ENCODE data around the gene GADD45A. TPM values are rescaled to one million over a fixed set of nuclear protein-coding genes. Genes with fewer than 3 reads are reported as not detected.

Gene GADD45A
- polyA plus RNA-seq, 3 donors, result 7.5 to 14.3 (median 9.6) TPM

- no peaks in the 10 kb centered on the region for H3K79me2 ChIP-seq (ENCODE audit: insufficient read depth, low read length)
- peaks cover 18% of the 10 kb centered on the region for H3K4me1 Mint-ChIP-seq
- no peak overlapping the region for H3K27ac Mint-ChIP-seq
- H3K9me3 Mint-ChIP-seq, result peaks cover 0 to 2% (median 0%) of the 10 kb centered on the region in 7 donors
- no peak overlapping the region for H3K4me3 Mint-ChIP-seq
- TF ChIP-seq CTCF (IDR thresholded peaks at IDR 0.05), result no peak
- no peaks in the 10 kb centered on the region for H3K36me3 ChIP-seq (replicated peaks in 1 of 2; ENCODE audit: control insufficient read depth in 1 of 2, insufficient read depth in 2 of 2, low read length in 2 of 2)
- WGBS (ENCODE audit: insufficient coverage), result 93% methylated on average over 6 of the region's 6 CpGs
- H3K9ac ChIP-seq (ENCODE audit: insufficient read depth, low read length, poor library complexity, severe bottlenecking), result no peak overlapping the region
- H3K27me3 ChIP-seq (ENCODE audit: control insufficient read depth in 2 of 2, insufficient read depth in 2 of 2, low read length in 2 of 2), result no peaks in the 10 kb centered on the region
- H3K27me3 Mint-ChIP-seq (ENCODE audit: low read depth in 3 of 3), result no peaks in the 10 kb centered on the region
- peaks cover 14 to 16% of the 10 kb centered on the region in 2 donors for H3K4me1 ChIP-seq (ENCODE audit: control insufficient read depth in 1 of 2, insufficient read depth in 2 of 2, low read length in 2 of 2)
- no peak overlapping the region for H3K4me2 ChIP-seq (replicated peaks; ENCODE audit: extremely low read depth, low read length, poor library complexity, severe bottlenecking)
- H3K9me3 ChIP-seq (replicated peaks in 1 of 2; ENCODE audit: control insufficient read depth in 1 of 2, insufficient read depth in 1 of 2, low read length in 2 of 2), result no peaks in the 10 kb centered on the region
- H4K20me1 ChIP-seq (ENCODE audit: insufficient read depth, low read length), result no peaks in the 10 kb centered on the region
- no peak overlapping the region for H2AFZ ChIP-seq (ENCODE audit: insufficient read depth, low read depth, low read length, poor library complexity, severe bottlenecking)
- no peaks in the 10 kb centered on the region for H3K36me3 Mint-ChIP-seq
- intact Hi-C loops (cut with micrococcal nuclease), result no loop called here
- no peak for DNase-seq
- no peak overlapping the region for H3K4me3 ChIP-seq (replicated peaks in 1 of 3; ENCODE audit: low read depth in 2 of 3, low read length in 3 of 3)
- H3K27ac ChIP-seq (ENCODE audit: low read depth in 1 of 2, low read length in 2 of 2), result no peak overlapping the region
Observed at GRCh38 chr1:67639361-67639760, 45.6 kb upstream of the GADD45A start.

- Mint-ChIP-seq H3K9me3 (peaks cover 0 to 2% (median 0%) of the 10 kb centered on the region in 7 donors), H3K4me3 (no peak overlapping the region), H3K27me3 (ENCODE audit: low read depth in 3 of 3) (no peaks in the 10 kb centered on the region), H3K36me3 (no peaks in the 10 kb centered on the region), H3K27ac (peak overlapping the region in 1 of 7 donors; percentile 50), H3K4me1 (no peaks in the 10 kb centered on the region)
- Histone ChIP-seq H3K79me2 (ENCODE audit: insufficient read depth, low read length) (no peaks in the 10 kb centered on the region), H3K4me1 (ENCODE audit: control insufficient read depth in 1 of 2, insufficient read depth in 2 of 2, low read length in 2 of 2) (no peaks in the 10 kb centered on the region), H3K4me2 (replicated peaks; ENCODE audit: extremely low read depth, low read length, poor library complexity, severe bottlenecking) (no peak overlapping the region), H3K36me3 (replicated peaks in 1 of 2; ENCODE audit: control insufficient read depth in 1 of 2, insufficient read depth in 2 of 2, low read length in 2 of 2) (no peaks in the 10 kb centered on the region), H3K4me3 (replicated peaks in 1 of 3; ENCODE audit: low read depth in 2 of 3, low read length in 3 of 3) (no peak overlapping the region), H4K20me1 (ENCODE audit: insufficient read depth, low read length) (no peaks in the 10 kb centered on the region), H3K9me3 (replicated peaks in 1 of 2; ENCODE audit: control insufficient read depth in 1 of 2, insufficient read depth in 1 of 2, low read length in 2 of 2) (no peaks in the 10 kb centered on the region), H3K9ac (ENCODE audit: insufficient read depth, low read length, poor library complexity, severe bottlenecking) (no peak overlapping the region), H2AFZ (ENCODE audit: insufficient read depth, low read depth, low read length, poor library complexity, severe bottlenecking) (no peak overlapping the region), H3K27me3 (ENCODE audit: control insufficient read depth in 2 of 2, insufficient read depth in 2 of 2, low read length in 2 of 2) (no peaks in the 10 kb centered on the region), H3K27ac (ENCODE audit: low read depth in 1 of 2, low read length in 2 of 2) (no peak overlapping the region)
- no peak for DNase-seq
- intact Hi-C loops (cut with micrococcal nuclease), result no loop called here
- 98% methylated on average over 9 of the region's 9 CpGs for WGBS (ENCODE audit: insufficient coverage)
- no peak for TF ChIP-seq CTCF (IDR thresholded peaks at IDR 0.05)
Observed at GRCh38 chr1:67642629-67643028, 42.4 kb upstream of the GADD45A start.
